Frontal cortex (tissue), 4 donors: Measurements from ENCODE around the gene SCNN1A. TPM values are rescaled to one million over a fixed set of nuclear protein-coding genes. Genes with fewer than 3 reads are reported as not detected.
A peak's percentile ranks its signal among the peaks of the same experiment; 100 is the strongest.

Source experiments
- DNase-seq, 2 donors: peaks; one replicate each; pipeline ENCODE4 v3.0.0; 2012; ENCODE audit warnings: low spot score in 2 of 2
- FAIRE-seq: peaks from 2 replicates; lab custom pipeline; 2012; peaks lifted over from hg19 to GRCh38; lab: Jason Lieb, UNC
- total RNA-seq: library from RNA; depleted of rRNA; stranded (reverse); fragments of >200 nt; gene quantifications from one replicate; pipeline ENCODE4 v1.2.3, GENCODE V29; 2014
- donor health status: control.
- donor health status: control.
- donor health status: control.

SCNN1A gene
- total RNA-seq, 1 donor from 2014 or later = not detected

- no peak for DNase-seq
- no peak for FAIRE-seq
These were observed 38.2 kb downstream of the SCNN1A start for GRCh38 chr12:6336889-6337853.

GRCh38 chr12:6336079-6336888 is 39.1 kb downstream of the SCNN1A start:
- no peak for FAIRE-seq
- DNase-seq = peak; percentile 66 to 83

GRCh38 chr12:6335451-6336078 is 39.8 kb downstream of the SCNN1A start:
- FAIRE-seq (no peak), DNase-seq (peak in 1 of 2 donors; percentile 57)

DNA sequence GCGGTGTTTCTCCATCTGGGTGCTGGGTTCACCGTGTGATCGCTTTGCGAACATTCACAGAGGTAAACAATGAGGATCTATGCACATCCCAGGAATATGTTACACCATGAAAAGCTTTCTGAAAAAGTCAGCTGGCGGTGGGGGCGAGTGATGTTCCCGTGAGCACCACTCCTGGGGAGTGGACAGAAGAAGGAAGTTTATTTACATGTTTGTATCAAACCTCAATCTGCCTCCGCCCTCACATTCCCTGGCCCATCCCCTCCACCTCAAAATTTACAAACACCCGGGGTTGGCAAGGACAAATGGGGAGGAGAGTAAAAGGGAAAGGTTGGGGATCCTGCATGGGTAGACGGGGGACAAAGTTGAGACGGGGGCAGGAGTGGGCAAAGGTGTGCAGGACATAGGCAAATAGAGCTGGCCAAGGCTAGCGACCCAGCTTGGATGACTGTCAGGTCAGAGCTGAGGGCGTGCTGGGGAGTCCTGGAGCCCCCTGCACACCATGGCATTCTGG is 40.4 kb downstream of the SCNN1A start:
- DNase-seq (no peak), FAIRE-seq (no peak)

DNA sequence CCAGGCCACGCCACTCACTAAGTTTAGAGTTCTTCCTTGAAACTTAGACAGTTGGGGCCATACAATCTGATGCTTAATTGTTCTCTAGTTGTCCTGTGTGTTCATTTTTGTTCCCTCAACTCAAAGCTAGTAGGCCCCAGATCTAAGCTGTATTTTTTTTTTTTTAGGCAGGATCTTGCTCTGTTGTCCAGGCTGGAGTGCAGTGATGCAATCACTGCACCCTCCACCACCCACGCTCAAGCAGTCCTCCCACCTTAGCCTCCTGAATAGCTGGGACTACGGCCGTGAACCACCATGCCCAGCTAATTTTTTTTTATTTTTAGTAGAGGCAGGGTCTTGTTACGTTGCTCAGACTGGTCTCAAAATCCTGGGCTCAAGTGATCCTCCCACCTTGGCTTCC is 41.0 kb downstream of the SCNN1A start:
- no peak for DNase-seq
- no peak for FAIRE-seq

GRCh38 chr12:6333566-6333965 is 41.8 kb downstream of the SCNN1A start:
- DNase-seq (no peak), FAIRE-seq (no peak)

GRCh38 chr12:6333029-6333428 is 42.3 kb downstream of the SCNN1A start:
- DNase-seq (no peak), FAIRE-seq (no peak)

DNA sequence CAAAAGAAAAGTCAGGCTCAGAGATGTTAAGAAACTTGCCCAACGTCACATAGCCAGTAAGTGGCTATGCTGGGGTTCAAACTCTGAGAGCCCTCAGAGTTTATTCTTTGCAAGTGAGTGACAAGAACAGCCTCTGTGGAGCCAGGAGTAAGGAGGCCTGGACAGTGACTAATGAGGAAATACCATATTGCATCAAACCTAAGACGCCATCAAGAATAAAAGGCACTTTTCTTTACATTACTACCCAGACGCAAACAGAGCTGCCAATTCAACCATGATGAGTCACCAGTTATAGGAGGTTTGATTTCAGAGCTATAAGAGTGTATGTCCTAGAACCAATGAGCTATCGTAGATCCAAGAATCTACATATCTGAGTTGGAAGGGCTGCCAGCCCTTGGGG is 42.9 kb downstream of the SCNN1A start:
- no peak for FAIRE-seq

GRCh38 chr12:6330999-6331714 is 44.2 kb downstream of the SCNN1A start:
- DNase-seq = no peak
- no peak for FAIRE-seq

More for the DNA sequence above, 42.9 kb downstream of the SCNN1A start:
- DNase-seq = no peak

DNA sequence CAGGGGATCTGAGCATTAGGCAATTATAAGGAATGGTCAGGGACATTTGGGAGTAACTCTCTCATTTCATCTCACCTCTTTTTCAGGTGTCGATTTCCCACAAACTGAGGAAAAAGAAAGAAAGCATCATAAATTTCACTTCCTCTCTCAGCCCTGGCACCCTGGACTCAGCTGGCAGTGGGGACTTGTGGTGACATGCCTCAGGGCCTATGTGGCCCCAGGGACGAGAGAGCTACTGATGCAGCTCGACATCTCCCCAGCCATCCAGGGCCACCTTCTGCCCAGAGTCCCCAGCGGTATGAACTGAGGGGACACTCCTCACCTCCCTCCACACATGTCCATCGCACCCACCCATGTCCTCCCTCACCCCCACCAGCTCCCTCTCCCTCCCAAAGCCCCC is 45.2 kb downstream of the SCNN1A start:
- FAIRE-seq = no peak

GRCh38 chr12:6329703-6330064 is 45.7 kb downstream of the SCNN1A start:
- DNase-seq = no peak
- FAIRE-seq = no peak

More for the DNA sequence above, 45.2 kb downstream of the SCNN1A start:
- no peak for DNase-seq

GRCh38 chr12:6328945-6329702 is 46.2 kb downstream of the SCNN1A start:
- FAIRE-seq (no peak), DNase-seq (no peak)

GRCh38 chr12:6328045-6328779 is 47.2 kb downstream of the SCNN1A start:
- DNase-seq = no peak

DNA sequence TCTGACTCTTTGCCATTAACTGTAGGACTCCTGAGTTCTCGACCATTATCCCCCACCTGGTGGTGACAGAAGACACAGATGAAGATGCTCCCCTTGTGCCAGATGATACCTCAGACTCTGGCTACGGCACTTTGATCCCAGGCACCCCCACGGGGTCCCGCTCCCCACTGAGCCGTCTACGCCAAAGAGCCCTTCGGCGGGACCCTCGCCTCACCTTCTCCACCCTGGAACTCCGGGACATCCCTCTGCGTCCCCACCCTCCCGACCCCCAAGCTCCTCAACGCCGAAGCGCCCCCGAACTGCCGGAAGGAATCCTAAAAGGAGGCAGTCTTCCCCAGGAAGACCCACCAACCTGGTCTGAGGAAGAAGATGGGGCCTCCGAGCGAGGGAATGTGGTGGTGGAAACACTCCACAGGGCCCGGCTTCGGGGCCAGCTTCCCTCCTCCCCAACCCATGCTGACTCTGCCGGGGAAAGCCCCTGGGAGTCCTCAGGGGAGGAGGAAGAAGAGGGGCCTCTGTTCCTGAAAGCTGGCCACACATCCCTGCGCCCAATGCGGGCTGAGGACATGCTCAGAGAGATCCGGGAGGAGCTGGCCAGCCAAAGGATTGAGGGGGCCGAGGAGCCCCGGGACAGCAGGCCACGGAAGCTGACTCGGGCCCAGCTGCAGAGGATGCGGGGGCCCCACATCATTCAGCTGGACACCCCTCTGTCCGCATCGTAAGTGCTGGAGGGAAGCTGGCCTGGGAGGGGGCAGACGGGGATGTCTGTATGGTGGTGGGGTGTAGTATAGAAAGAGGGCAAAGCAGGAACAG is 47.9 kb downstream of the SCNN1A start:
- DNase-seq = no peak
- no peak for FAIRE-seq

More at GRCh38 chr12:6328045-6328779, 47.2 kb downstream of the SCNN1A start:
- no peak for FAIRE-seq

- FAIRE-seq (no peak), DNase-seq (peak in 1 of 2 donors; percentile 68)
These were observed 48.8 kb downstream of the SCNN1A start for GRCh38 chr12:6326316-6327228.
